ENCODE data around the gene CELF1. TPM values are rescaled to one million over a fixed set of nuclear protein-coding genes. Genes with fewer than 3 reads are reported as not detected.
"Not testable (repeated sequence)": the region's sequence is repeated elsewhere in the genome, so short reads cannot be mapped to it uniquely, and the experiment has no call there.

Gene CELF1
- polyA plus RNA-seq, 1 donor (not counting 4 experiments of a cell fraction or from before 2014, with no cell fraction given), result 110 TPM

GRCh38 chr11:47531666-47532065 is 21.3 kb downstream of the CELF1 start:
- Histone ChIP-seq H3K4me1 (ENCODE audit: control insufficient read depth, extremely low read depth, insufficient read depth, low read length) (no peaks in the 10 kb centered on the region), H4K20me1 (ENCODE audit: control insufficient read depth, extremely low read depth, insufficient read depth, low read length) (peaks cover 16% of the 10 kb centered on the region), H3K4me3 (ENCODE audit: control insufficient read depth in 2 of 3, extremely low read depth in 1 of 3, insufficient read depth in 2 of 3, low read depth in 1 of 3, low read length in 3 of 3) (no peak overlapping the region), H3K27me3 (ENCODE audit: control insufficient read depth, extremely low read depth, insufficient read depth, low read length) (no peaks in the 10 kb centered on the region), H3K4me2 (ENCODE audit: control insufficient read depth, extremely low read depth, insufficient read depth, low read depth, low read length) (no peak overlapping the region), H3K36me3 (ENCODE audit: control insufficient read depth in 2 of 2, extremely low read depth in 1 of 2, insufficient read depth in 2 of 2, low read length in 2 of 2) (peaks cover 2 to 4% of the 10 kb centered on the region in 2 experiments), H3K9me1 (ENCODE audit: control insufficient read depth, extremely low read depth, insufficient read depth, low read length) (no peaks in the 10 kb centered on the region), H3K79me2 (ENCODE audit: control insufficient read depth, insufficient read depth, low read length) (peaks cover 99% of the 10 kb centered on the region), H3K9me3 (ENCODE audit: control insufficient read depth, low read depth, low read length) (no peaks in the 10 kb centered on the region), H3K27ac (ENCODE audit: control insufficient read depth, insufficient read depth, low read length) (no peak overlapping the region), H2AFZ (ENCODE audit: control insufficient read depth, low read length) (no peak overlapping the region), H3K9ac (ENCODE audit: control insufficient read depth, extremely low read depth, insufficient read depth, low read length) (no peak overlapping the region)
- dilution Hi-C loops (cut with MboI; ENCODE audit: extremely low pct_ligation_motif_present, low sequenced_read_pairs), result no loop called here
- FAIRE-seq (no peak), DNase-seq (ENCODE audit: low read depth, low spot score) (no peak)
- TF ChIP-seq CTCF (optimal IDR thresholded peaks at IDR 0.05 in 1 of 3, IDR thresholded peaks at IDR 0.05 in 1 of 3, conservative IDR thresholded peaks at IDR 0.05 in 1 of 3; ENCODE audit: extremely low read depth in 1 of 3, insufficient read depth in 2 of 3, low read length in 3 of 3), result no peak
- TF ChIP-seq EZH2 (IDR thresholded peaks at IDR 0.05; ENCODE audit: low read length), result no peak

GRCh38 chr11:47530721-47531120 is 22.2 kb downstream of the CELF1 start:
- dilution Hi-C loops (cut with MboI; ENCODE audit: extremely low pct_ligation_motif_present, low sequenced_read_pairs); H3K27ac ChIP-seq (ENCODE audit: control insufficient read depth, insufficient read depth, low read length); H2AFZ ChIP-seq (ENCODE audit: control insufficient read depth, low read length); DNase-seq (ENCODE audit: low read depth, low spot score); FAIRE-seq; H3K4me2 ChIP-seq (ENCODE audit: control insufficient read depth, extremely low read depth, insufficient read depth, low read depth, low read length); H3K9me1 ChIP-seq (ENCODE audit: control insufficient read depth, extremely low read depth, insufficient read depth, low read length); H3K27me3 ChIP-seq (ENCODE audit: control insufficient read depth, extremely low read depth, insufficient read depth, low read length); H3K36me3 ChIP-seq (ENCODE audit: control insufficient read depth in 2 of 2, extremely low read depth in 1 of 2, insufficient read depth in 2 of 2, low read length in 2 of 2); H3K4me1 ChIP-seq (ENCODE audit: control insufficient read depth, extremely low read depth, insufficient read depth, low read length); H3K4me3 ChIP-seq (ENCODE audit: control insufficient read depth in 2 of 3, extremely low read depth in 1 of 3, insufficient read depth in 2 of 3, low read depth in 1 of 3, low read length in 3 of 3); H3K9ac ChIP-seq (ENCODE audit: control insufficient read depth, extremely low read depth, insufficient read depth, low read length); H3K9me3 ChIP-seq (ENCODE audit: control insufficient read depth, low read depth, low read length): not testable (repeated sequence)
- Histone ChIP-seq H4K20me1 (ENCODE audit: control insufficient read depth, extremely low read depth, insufficient read depth, low read length) (peaks cover 16% of the 10 kb centered on the region), H3K79me2 (ENCODE audit: control insufficient read depth, insufficient read depth, low read length) (peaks cover 99% of the 10 kb centered on the region)

- Histone ChIP-seq H3K4me2 (ENCODE audit: control insufficient read depth, extremely low read depth, insufficient read depth, low read depth, low read length) (no peak overlapping the region), H3K36me3 (ENCODE audit: control insufficient read depth in 2 of 2, extremely low read depth in 1 of 2, insufficient read depth in 2 of 2, low read length in 2 of 2) (peaks cover 4 to 6% of the 10 kb centered on the region in 2 experiments), H3K4me3 (ENCODE audit: control insufficient read depth in 2 of 3, extremely low read depth in 1 of 3, insufficient read depth in 2 of 3, low read depth in 1 of 3, low read length in 3 of 3) (no peak overlapping the region), H3K9ac (ENCODE audit: control insufficient read depth, extremely low read depth, insufficient read depth, low read length) (no peak overlapping the region), H3K4me1 (ENCODE audit: control insufficient read depth, extremely low read depth, insufficient read depth, low read length) (peaks cover 14% of the 10 kb centered on the region), H3K27ac (ENCODE audit: control insufficient read depth, insufficient read depth, low read length) (no peak overlapping the region), H2AFZ (ENCODE audit: control insufficient read depth, low read length) (no peak overlapping the region), H3K9me1 (ENCODE audit: control insufficient read depth, extremely low read depth, insufficient read depth, low read length) (no peaks in the 10 kb centered on the region), H3K27me3 (ENCODE audit: control insufficient read depth, extremely low read depth, insufficient read depth, low read length) (no peaks in the 10 kb centered on the region), H3K9me3 (ENCODE audit: control insufficient read depth, low read depth, low read length) (no peaks in the 10 kb centered on the region), H3K79me2 (ENCODE audit: control insufficient read depth, insufficient read depth, low read length) (peaks cover 99% of the 10 kb centered on the region), H4K20me1 (ENCODE audit: control insufficient read depth, extremely low read depth, insufficient read depth, low read length) (peaks cover 20% of the 10 kb centered on the region)
- no peak for FAIRE-seq
- TF ChIP-seq CTCF (optimal IDR thresholded peaks at IDR 0.05 in 1 of 3, IDR thresholded peaks at IDR 0.05 in 1 of 3, conservative IDR thresholded peaks at IDR 0.05 in 1 of 3; ENCODE audit: extremely low read depth in 1 of 3, insufficient read depth in 2 of 3, low read length in 3 of 3) (no peak), EZH2 (IDR thresholded peaks at IDR 0.05; ENCODE audit: low read length) (no peak)
- DNase-seq (ENCODE audit: low read depth, low spot score), result no peak
- dilution Hi-C loops (cut with MboI; ENCODE audit: extremely low pct_ligation_motif_present, low sequenced_read_pairs), result no loop called here
Measured at GRCh38 chr11:47529951-47530350, 23.0 kb downstream of the CELF1 start.

Measured in keratinocyte (primary cell).